ENCODE results near the gene ZNF148.

ZNF148 gene

DNA sequence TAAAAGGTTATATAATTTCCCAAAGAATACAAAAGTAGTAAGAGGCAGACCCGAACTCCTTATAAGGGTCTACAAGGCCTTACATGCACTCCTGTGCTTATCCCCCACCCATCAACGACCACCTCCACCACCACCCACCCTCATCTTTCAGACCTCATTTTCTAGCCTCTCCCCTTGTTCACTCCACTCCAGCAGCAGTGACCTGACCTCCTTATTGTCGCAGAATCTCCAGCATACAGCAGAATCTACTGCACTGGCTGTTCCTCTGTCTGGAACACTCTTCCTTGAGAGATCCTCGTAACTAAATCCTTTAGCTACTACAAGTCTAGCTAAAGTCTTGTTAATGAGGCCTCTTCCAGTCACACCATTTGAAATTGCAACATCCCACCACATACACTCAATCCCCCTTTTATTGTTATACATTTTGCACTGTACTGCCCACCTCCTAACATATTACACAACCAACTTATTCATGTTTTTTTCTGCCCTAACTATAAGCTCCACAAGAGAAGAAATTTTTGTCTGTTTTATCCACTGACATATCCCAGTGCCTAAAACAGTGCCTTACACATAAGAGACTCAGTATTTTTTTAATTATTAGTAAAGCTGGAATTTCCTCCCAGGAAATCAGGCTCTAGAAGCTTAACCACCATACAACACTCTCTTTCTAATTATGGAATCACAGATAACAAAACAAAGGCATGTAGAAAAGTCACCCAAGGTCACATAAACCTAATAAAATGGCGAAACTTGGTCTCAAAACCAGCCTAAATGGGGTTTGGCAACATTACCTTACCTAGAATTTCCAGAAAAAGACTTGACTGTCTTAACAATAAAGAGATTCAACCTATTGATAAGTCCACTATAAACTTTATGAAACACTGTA lies 40.2 kb downstream of the ZNF148 start:
- DNase-seq (ENCODE audit: low read depth in 1 of 2, low spot score in 1 of 2), result no peak

DNA sequence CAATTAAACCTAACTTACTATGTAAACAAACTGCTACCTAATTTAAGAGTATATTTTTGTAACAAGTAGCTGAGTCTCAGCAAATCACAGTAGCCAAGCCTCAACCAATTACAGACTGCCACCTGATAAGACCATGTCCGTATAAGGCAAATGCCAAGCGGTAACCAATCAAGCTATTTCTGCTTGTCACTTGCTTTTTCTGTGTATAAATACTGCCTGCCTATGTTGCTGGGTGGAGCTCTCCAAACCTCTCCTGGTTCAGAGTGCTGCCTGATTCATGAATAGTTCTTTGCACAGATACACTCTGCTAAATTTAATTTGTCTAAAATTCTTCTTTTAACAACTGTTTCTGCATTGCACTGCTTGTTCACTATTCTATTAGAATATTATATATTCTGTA lies 42.6 kb downstream of the ZNF148 start:
- no peak for DNase-seq (ENCODE audit: low read depth in 1 of 2, low spot score in 1 of 2)

DNA sequence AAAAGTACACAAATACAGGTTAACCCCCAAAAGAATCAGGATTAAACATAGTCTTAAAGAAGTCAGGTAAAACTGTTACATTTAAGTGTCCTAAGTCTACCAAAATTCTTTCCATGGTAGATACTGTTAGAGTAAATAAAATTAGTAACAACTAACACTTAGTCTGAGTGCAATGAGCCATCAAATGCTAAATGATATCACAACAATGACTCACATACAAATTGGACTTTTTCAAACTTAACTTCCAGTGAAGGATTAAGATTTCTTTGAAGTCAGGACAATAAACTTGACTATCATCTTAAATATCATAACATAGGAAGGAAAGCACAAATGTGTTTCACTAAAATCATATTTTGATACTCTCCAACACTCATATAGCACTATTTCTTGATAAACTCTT lies 43.9 kb downstream of the ZNF148 start:
- DNase-seq (ENCODE audit: low read depth in 1 of 2, low spot score in 1 of 2), result no peak

DNA sequence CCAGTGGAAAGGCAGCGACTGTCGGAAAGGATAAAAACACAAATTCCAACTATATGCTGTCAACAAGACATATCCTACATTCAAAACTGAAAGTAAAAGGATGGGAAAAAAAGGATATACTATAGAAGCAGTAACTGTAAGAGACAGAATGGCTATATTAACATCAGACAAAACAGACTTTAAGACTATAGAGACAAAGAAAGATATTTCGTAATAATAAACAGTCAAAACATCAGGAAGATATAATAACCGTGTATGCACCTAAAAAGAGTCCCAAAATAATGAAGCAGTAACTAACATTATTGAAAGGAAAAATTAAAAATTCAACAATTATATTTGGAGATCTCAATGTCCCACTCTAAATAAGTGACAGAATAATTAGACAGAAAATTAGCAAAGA lies 48.2 kb downstream of the ZNF148 start:
- no peak for DNase-seq (ENCODE audit: low read depth in 1 of 2, low spot score in 1 of 2)

DNA sequence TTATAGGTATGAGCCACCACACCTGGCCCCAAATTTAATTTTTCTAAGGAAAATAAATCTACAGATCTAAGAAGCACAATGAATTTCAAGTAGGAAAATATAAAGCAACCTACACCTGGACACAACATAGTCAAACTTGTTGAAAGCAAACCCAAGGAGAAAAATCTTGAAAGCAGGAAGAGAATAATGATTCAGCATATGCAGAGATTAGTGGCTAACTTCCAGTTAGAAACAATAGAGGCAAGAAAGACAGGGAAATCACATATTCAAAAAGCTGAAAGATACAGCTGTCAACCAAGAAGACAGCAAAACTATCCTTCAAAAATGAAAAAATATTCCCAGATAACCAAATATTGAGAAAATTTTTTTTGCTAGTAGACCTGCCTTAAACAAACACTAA lies 49.4 kb downstream of the ZNF148 start:
- no peak for DNase-seq (ENCODE audit: low read depth in 1 of 2, low spot score in 1 of 2)

DNA sequence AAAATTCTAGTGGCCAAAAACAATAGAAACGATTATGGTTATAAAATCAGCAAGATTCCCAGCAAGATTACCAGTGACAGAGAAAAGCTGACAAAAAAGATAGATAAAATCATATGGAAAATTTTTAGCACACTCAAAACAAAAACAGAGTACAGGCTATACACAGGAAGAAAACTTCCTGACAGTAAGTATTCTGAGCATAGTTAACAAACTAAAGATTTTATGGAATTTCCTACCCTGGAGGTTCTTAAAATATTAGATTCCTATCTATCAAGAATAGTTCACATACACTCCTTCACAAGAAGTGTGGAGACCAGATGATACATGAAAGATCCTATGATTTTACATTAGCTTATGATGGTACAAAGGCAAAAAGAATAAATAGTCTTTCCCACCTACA lies 50.8 kb downstream of the ZNF148 start:
- no peak for DNase-seq (ENCODE audit: low read depth in 1 of 2, low spot score in 1 of 2)

DNA sequence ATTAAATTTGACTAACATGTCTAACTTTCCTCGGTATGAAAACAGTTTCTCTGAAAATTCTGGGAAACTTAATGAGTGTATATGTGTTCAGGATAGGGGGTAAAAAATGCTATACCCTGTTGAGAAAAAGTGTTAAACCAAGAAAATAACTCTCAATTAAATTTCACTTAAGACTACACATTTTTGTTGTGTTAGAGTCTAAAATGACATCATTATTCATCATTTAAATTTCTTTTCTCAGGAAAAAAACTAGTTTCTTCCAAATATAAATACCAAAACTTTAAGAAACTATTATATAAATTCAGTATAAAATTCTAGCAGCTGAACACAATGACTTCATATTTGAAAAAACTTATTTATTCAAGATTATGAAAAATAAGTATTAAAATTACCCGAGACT lies 52.2 kb downstream of the ZNF148 start:
- DNase-seq (ENCODE audit: low read depth in 1 of 2, low spot score in 1 of 2), result no peak

DNA sequence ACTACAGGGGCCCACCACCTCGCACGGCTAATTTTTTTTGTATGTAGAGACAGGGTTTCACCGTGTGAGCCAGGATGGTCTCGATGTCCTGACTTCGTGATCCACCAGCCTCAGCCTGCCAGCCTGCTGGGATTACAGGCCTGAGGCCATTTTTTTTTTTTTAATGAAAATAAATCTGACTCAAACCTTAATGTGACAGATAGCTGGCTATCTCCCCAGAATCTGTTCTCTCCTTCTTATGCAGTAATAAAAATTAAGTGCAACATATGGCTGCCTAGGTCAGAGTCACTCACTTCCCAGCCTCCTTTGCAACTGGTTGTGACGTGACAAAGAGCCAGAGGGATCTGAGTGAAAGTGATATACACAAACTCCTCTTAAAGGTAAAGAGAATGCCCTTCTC lies 53.0 kb downstream of the ZNF148 start:
- DNase-seq (ENCODE audit: low read depth in 1 of 2, low spot score in 1 of 2), result no peak

DNA sequence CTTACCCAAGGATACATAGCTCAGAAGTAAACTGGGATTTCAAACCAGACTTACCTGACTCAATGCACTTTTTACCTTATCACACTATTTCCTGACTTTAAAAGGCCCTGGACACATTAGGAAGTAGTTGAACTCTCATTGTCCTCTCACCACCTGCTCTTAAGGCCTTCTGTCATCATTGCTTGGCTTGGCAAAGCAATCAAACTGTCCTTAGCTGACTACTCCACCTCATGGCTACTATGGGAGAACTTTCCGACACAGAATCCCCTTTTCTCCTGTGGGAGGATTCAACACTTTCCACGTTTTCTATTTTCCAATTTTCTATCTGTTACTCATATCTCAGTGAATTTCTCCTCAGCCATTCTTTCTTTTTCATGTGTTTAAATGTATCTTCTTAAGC lies 55.4 kb downstream of the ZNF148 start:
- no peak for DNase-seq (ENCODE audit: low read depth in 1 of 2, low spot score in 1 of 2)

DNA sequence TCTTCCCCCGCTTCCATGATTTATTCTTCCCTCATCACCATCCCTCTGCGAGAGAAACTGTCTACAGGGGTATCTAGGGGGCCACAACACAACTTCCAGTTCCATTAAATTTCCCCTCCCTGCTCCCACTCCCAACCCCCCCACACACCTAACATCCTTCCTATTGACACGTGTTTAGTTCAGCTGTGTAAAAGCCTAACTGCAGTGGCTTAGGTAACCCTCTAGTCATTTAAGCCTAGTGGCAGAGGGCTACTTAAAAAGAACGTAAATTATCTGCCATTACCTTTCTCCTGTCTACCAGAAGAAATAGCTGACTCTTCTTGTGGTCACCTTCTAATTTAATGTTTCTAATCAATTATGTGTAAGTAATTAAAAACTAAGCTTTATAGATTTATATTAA lies 56.3 kb downstream of the ZNF148 start:
- no peak for DNase-seq (ENCODE audit: low read depth in 1 of 2, low spot score in 1 of 2)

DNA sequence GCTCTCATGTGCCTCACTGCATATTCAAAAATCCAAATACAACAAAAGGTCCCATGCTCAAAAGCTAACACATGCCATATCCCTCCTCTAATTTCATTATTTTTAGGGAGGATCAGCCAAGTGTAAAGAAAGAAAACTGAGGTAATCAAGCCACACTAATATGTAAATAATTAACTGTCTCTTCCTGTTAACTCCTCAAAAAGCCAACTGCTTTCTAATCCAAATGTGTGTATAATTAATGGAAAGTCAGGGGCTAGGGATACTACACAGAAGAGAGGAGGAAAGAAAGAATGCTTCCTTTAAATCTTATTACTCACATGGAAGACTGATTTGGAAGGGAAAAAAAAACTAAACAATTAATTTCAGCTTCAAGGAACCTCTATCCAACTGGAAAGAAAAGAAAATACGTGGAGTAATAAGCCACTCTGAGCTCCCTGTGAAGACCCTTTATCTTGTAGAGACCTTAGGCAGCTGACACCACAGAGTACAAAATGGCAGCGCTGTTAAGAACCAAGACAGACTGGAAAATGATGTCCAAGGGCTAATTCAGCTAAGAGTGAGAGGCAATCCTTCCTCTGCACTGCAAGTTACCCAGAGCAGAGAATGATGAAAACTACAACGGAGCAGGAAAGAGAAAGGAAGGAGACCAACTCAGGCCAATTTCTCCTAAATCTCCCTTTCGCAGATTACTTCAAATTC lies 56.8 kb downstream of the ZNF148 start:
- no peak for DNase-seq (ENCODE audit: low read depth in 1 of 2, low spot score in 1 of 2)

DNA sequence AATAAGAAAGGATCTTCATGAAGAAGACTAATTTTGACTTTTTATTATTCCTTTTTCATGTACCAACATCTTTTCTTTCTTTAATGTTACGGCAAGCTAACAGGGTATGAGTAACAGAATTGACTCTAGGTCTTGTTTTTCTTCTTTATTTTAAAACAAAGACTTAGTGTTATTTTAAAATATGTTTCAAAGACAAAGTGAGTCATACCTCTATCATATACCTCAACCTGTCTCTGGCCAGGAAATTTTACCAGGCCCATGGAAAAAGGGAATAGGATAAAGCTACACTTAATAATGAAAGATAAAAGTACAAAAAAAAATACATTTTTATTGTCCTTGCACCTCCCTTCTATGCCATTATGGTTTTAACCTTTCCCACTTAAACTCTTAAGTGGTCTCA lies 57.4 kb downstream of the ZNF148 start:
- DNase-seq (ENCODE audit: low read depth in 1 of 2, low spot score in 1 of 2), result no peak

DNA sequence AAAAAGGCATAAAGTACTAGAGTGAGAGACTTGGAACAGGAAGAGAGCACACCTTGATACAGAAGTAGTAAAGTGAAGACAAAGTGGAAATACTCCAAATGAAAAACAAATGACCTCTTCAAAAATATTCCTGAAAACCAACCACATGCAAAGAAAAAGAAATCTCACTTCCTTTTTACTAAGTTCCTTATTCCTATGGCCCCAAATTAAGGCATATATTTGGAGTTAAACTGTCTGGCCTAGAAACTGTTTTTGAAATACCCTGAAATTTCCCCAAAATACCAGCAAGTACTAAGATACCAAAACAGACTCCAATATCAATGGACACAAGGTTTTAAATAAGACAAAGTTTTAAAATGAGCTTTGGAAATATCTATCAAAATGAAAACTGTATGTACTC lies 58.2 kb downstream of the ZNF148 start:
- DNase-seq (ENCODE audit: low read depth in 1 of 2, low spot score in 1 of 2), result no peak

DNA sequence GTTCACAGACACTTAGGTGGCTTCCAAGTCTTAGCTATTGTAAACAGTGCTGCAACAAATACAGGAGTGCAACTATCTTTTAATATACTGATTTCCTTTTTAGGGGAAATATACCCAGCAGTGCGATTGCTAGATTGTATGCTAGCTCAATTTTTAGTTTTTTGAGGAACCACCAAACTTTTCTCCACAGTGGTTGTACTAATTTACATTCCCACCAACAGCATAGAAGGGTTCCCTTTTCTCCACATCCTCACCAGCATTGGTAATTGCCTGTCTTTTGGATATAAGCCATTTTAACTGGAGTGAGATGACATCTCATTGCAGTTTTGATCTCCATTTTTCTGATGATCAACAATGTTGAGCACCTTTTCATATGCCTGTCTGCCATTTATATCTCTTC lies 58.9 kb downstream of the ZNF148 start:
- no peak for DNase-seq (ENCODE audit: low read depth in 1 of 2, low spot score in 1 of 2)

DNA sequence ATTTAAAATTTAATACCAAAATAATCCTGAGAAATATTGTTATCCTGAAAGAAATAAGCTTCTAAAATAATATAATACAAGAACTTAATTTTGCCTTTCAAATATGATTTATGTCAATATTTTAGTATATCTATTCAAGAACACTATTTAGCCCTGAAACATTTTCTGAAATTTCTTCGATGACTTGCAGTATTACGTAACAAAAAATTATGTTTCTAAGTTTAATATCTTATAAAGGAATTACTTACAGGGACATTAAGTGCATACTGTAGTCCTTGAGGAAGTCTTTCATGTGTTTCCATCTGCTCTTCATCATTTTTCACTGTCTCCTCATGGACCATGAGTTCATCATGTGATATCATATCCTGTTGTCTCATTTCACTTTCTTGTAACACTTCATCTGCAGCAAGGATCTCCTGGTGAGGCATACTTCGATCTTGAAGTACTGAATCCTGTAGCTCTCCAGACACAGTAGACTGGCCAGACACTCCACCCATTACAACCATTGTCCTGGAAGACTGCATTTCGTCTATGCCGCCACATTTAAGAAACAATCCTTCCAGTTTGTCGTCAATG lies 62.0 kb downstream of the ZNF148 start:
- no peak for DNase-seq (ENCODE audit: low read depth in 1 of 2, low spot score in 1 of 2)

DNA sequence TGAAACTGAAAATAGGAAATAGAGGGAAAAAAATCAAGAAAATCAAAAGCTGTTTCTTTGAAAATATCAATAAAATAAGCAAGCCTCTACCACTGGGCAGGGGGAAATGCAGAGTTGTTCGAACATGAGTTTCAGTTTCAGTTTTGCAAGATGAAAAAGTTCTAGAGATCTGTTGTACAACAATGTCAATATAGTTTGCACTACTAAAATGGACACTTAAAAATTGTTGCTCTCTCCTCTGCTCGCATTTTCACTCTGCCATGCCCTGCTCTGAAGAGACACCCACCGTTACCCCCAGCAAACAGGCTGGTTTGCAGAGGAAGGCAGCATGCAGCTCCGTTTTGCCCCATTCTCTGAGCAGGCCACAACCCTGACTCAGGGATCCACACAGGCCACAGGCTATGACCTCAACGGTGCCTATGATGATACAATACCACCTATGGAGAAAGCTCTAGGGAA lies 64.5 kb downstream of the ZNF148 start:
- DNase-seq (ENCODE audit: low read depth in 1 of 2, low spot score in 1 of 2), result peak in 1 of 2 donors; percentile 6

DNA sequence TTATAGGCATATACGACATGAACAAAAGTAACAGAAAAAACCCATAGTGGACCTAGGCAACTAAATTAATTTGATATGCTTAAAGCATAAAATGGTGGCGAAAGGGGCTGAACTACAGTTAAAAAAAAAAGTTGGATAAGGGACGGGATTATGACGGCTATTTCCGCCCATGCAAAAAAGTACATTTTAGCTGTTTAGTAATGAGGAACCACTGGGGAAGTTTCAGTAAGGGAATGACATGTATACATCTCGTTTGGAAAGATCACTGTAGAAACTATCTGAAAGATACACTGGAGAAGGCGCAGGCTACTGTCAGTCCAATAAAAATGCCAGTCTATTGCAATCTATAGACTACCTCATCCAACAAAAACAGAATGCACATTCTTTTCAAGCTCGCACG lies 65.6 kb downstream of the ZNF148 start:
- DNase-seq (ENCODE audit: low read depth in 1 of 2, low spot score in 1 of 2), result no peak

DNA sequence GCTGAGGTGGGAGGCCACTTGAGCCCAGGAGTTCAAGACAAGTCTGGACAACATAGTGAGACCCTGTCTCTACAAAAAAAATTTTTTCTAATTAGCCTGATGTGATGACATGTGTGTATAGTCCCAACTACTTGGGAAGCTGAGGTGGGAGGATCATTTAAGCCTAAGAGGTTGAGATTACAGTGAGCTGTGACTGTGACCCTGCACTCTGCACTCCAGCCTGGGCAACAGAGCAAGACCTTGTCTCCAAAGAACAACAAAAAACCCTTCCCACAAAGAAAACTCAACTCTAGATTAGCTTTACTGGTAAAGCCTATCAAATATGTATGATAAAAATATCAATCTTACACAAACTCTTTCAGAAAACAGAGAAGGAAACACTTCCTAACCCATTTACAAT lies 68.5 kb downstream of the ZNF148 start:
- no peak for DNase-seq (ENCODE audit: low read depth in 1 of 2, low spot score in 1 of 2)

DNA sequence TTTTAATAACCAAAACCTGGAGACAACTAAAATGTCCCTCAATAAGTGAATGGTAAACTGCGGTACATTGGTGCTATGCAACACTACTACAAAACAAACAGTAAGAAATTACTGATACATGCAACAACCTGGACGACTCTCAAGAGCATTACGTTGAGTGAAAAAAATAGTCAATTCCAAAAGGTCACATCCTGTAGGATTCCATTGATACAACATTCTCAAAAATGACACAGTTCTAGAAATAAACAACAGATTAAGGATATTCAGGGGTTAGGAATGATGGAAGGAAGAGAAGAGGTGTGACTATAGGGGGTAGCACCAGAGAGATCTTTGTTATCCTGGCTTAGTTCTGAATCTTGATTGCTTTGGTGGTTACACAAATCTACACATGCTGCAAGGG lies 72.2 kb downstream of the ZNF148 start:
- no peak for DNase-seq (ENCODE audit: low read depth in 1 of 2, low spot score in 1 of 2)

DNA sequence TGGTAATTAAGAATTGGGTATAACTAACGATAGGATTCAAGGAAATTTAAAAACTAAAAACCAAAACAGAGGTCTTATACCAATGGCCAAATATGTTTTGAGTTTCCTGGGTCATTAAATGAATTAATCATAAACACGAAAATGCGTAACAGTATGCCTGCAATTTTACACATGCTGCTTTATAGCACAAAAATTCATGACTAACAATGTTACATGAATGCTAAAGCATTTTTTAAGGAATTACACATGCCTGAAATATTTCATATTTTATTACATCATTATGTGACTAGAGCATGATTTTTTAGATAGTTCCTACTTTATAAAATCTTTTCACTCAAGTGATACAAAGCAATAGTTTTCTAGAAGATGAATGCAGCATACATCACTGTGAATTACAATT lies 74.7 kb downstream of the ZNF148 start:
- DNase-seq (ENCODE audit: low read depth in 1 of 2, low spot score in 1 of 2), result no peak

DNA sequence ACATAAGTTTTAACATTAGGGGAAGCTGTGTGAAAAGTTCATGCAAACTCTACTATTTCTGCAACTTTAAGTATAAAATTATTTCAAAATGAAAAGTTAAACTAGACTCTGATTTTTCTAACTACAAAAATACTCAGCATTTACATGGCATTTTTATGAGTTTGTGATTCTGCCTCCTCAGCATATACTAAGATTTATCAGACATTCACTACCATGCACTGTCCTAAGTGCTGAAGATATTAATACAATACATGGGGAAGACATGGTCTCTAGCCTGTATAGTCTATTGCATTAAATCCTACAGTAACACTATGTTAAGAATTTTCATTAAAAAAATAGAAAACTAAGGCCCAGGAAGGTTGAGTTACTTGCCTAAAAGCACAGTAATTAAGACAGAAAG lies 80.7 kb downstream of the ZNF148 start:
- DNase-seq (ENCODE audit: low read depth in 1 of 2, low spot score in 1 of 2), result no peak

DNA sequence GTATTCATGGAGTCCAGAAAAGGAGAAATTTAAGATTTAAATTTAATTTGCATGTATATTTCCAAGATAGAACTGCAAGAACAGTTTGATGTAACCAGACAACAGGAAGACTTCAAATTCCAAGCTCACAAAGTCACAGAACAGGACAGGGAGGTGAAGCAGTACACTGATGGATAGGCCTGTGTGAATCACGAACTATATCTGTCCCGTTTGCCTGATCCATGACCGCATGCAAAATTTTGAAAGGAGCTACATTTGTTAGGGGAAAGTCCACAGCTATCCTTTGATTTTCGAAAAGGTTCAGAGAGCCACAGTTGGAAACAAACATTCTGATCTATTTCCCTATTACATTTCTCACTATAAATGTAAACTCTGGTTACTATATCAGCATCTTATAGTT lies 83.1 kb downstream of the ZNF148 start:
- no peak for DNase-seq (ENCODE audit: low read depth in 1 of 2, low spot score in 1 of 2)

All from stimulated activated CD4-positive, alpha-beta T cell treated with anti-CD3 and anti-CD28 coated beads, Interleukin-15, amount 100 ng/mL, for 1 hour (primary cell).